ENCODE data around the gene PRDM13. TPM values are rescaled to one million over a fixed set of nuclear protein-coding genes. Genes with fewer than 3 reads are reported as not detected.

Gene PRDM13
- total RNA-seq, 1 experiment from 2014 or later = 0.11 TPM

DNA sequence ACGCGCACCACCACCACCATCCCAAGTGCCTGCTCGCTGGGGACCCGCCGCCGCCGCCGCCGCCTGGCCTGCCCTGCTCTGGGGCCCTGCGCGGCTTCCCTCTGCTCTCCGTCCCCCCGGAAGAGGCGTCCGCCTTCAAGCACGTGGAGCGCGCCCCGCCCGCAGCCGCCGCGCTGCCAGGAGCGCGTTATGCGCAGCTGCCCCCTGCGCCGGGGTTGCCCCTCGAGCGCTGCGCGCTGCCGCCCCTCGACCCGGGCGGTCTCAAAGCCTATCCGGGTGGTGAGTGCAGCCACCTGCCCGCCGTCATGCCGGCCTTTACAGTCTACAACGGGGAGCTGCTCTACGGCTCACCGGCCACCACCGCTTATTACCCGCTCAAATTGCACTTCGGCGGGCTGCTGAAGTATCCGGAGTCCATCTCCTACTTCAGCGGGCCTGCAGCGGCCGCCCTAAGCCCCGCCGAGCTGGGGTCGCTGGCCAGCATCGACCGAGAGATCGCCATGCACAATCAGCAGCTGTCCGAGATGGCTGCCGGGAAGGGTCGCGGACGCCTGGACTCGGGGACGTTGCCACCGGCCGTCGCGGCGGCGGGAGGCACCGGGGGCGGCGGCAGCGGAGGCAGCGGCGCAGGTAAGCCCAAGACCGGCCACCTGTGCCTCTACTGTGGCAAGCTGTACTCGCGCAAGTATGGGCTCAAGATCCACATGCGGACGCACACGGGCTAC lies 7.2 kb downstream of the PRDM13 start:
- Mint-ChIP-seq H3K4me1 (peaks cover 39% of the 10 kb centered on the region), H3K9me3 (peaks cover 5% of the 10 kb centered on the region), H3K27me3 (ENCODE audit: low read depth) (peaks cover 99% of the 10 kb centered on the region), H3K27ac (no peak overlapping the region), H3K4me3 (peak overlapping the region; percentile 60), H3K36me3 (peaks cover 3% of the 10 kb centered on the region; the same call in 1 of the 2 replicates)
- ChIA-PET POLR2A (no interaction called here), CTCF (interaction anchor here (1.0 to 2.3 kb wide), 6 partner anchors 9 to 132 kb away, joined by 5 to 13 read pairs (median 6); partner anchors contain the start of gene CCNC)
- ATAC-seq (peak; percentile 19), DNase-seq (ENCODE audit: low spot score) (peak; percentile 38)
- no peak for TF ChIP-seq ZBTB21 (CRISPR knock-in tag; IDR thresholded peaks at IDR 0.05; ENCODE audit: borderline replicate concordance)
- TF ChIP-seq, protein P1, sequence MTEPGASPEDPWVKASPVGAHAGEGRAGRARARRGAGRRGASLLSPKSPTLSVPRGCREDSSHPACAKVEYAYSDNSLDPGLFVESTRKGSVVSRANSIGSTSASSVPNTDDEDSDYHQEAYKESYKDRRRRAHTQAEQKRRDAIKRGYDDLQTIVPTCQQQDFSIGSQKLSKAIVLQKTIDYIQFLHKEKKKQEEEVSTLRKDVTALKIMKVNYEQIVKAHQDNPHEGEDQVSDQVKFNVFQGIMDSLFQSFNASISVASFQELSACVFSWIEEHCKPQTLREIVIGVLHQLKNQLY (CRISPR knock-in tag; IDR thresholded peaks at IDR 0.05) = no peak; the same call in 1 of the 2 replicates
- TF ChIP-seq, protein P2, sequence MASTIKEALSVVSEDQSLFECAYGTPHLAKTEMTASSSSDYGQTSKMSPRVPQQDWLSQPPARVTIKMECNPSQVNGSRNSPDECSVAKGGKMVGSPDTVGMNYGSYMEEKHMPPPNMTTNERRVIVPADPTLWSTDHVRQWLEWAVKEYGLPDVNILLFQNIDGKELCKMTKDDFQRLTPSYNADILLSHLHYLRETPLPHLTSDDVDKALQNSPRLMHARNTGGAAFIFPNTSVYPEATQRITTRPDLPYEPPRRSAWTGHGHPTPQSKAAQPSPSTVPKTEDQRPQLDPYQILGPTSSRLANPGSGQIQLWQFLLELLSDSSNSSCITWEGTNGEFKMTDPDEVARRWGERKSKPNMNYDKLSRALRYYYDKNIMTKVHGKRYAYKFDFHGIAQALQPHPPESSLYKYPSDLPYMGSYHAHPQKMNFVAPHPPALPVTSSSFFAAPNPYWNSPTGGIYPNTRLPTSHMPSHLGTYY (CRISPR knock-in tag; IDR thresholded peaks at IDR 0.05) = no peak
- TF ChIP-seq CREM (CRISPR knock-in tag; IDR thresholded peaks at IDR 0.05) = no peak
- TF ChIP-seq, protein P3, sequence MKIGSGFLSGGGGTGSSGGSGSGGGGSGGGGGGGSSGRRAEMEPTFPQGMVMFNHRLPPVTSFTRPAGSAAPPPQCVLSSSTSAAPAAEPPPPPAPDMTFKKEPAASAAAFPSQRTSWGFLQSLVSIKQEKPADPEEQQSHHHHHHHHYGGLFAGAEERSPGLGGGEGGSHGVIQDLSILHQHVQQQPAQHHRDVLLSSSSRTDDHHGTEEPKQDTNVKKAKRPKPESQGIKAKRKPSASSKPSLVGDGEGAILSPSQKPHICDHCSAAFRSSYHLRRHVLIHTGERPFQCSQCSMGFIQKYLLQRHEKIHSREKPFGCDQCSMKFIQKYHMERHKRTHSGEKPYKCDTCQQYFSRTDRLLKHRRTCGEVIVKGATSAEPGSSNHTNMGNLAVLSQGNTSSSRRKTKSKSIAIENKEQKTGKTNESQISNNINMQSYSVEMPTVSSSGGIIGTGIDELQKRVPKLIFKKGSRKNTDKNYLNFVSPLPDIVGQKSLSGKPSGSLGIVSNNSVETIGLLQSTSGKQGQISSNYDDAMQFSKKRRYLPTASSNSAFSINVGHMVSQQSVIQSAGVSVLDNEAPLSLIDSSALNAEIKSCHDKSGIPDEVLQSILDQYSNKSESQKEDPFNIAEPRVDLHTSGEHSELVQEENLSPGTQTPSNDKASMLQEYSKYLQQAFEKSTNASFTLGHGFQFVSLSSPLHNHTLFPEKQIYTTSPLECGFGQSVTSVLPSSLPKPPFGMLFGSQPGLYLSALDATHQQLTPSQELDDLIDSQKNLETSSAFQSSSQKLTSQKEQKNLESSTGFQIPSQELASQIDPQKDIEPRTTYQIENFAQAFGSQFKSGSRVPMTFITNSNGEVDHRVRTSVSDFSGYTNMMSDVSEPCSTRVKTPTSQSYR (CRISPR knock-in tag; IDR thresholded peaks at IDR 0.05) = no peak; the same call in 1 of the 2 replicates
- TF ChIP-seq, protein P4, sequence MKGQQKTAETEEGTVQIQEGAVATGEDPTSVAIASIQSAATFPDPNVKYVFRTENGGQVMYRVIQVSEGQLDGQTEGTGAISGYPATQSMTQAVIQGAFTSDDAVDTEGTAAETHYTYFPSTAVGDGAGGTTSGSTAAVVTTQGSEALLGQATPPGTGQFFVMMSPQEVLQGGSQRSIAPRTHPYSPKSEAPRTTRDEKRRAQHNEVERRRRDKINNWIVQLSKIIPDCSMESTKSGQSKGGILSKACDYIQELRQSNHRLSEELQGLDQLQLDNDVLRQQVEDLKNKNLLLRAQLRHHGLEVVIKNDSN (CRISPR knock-in tag; IDR thresholded peaks at IDR 0.05) = peak; percentile 45; the same call in 1 of the 2 replicates
- no peak for TF ChIP-seq ZNF219 (CRISPR knock-in tag; IDR thresholded peaks at IDR 0.05; ENCODE audit: borderline replicate concordance)
- 0 out of 2 replicates have a peak, but pooled peaks have one; percentile 16 for TF ChIP-seq NFYB (CRISPR knock-in tag; conservative IDR thresholded peaks at IDR 0.05; ENCODE audit: low read depth)
- TF ChIP-seq TEAD1 (CRISPR knock-in tag; IDR thresholded peaks at IDR 0.05) = peak; percentile 45; the same call in 1 of the 2 replicates
- TF ChIP-seq, protein P5, sequence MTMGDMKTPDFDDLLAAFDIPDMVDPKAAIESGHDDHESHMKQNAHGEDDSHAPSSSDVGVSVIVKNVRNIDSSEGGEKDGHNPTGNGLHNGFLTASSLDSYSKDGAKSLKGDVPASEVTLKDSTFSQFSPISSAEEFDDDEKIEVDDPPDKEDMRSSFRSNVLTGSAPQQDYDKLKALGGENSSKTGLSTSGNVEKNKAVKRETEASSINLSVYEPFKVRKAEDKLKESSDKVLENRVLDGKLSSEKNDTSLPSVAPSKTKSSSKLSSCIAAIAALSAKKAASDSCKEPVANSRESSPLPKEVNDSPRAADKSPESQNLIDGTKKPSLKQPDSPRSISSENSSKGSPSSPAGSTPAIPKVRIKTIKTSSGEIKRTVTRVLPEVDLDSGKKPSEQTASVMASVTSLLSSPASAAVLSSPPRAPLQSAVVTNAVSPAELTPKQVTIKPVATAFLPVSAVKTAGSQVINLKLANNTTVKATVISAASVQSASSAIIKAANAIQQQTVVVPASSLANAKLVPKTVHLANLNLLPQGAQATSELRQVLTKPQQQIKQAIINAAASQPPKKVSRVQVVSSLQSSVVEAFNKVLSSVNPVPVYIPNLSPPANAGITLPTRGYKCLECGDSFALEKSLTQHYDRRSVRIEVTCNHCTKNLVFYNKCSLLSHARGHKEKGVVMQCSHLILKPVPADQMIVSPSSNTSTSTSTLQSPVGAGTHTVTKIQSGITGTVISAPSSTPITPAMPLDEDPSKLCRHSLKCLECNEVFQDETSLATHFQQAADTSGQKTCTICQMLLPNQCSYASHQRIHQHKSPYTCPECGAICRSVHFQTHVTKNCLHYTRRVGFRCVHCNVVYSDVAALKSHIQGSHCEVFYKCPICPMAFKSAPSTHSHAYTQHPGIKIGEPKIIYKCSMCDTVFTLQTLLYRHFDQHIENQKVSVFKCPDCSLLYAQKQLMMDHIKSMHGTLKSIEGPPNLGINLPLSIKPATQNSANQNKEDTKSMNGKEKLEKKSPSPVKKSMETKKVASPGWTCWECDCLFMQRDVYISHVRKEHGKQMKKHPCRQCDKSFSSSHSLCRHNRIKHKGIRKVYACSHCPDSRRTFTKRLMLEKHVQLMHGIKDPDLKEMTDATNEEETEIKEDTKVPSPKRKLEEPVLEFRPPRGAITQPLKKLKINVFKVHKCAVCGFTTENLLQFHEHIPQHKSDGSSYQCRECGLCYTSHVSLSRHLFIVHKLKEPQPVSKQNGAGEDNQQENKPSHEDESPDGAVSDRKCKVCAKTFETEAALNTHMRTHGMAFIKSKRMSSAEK (CRISPR knock-in tag; IDR thresholded peaks at IDR 0.05; ENCODE audit: borderline replicate concordance) = no peak
- TF ChIP-seq, protein P6, sequence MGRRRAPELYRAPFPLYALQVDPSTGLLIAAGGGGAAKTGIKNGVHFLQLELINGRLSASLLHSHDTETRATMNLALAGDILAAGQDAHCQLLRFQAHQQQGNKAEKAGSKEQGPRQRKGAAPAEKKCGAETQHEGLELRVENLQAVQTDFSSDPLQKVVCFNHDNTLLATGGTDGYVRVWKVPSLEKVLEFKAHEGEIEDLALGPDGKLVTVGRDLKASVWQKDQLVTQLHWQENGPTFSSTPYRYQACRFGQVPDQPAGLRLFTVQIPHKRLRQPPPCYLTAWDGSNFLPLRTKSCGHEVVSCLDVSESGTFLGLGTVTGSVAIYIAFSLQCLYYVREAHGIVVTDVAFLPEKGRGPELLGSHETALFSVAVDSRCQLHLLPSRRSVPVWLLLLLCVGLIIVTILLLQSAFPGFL (CRISPR knock-in tag; IDR thresholded peaks at IDR 0.05; ENCODE audit: borderline replicate concordance) = no peak
- TF ChIP-seq, protein P7, sequence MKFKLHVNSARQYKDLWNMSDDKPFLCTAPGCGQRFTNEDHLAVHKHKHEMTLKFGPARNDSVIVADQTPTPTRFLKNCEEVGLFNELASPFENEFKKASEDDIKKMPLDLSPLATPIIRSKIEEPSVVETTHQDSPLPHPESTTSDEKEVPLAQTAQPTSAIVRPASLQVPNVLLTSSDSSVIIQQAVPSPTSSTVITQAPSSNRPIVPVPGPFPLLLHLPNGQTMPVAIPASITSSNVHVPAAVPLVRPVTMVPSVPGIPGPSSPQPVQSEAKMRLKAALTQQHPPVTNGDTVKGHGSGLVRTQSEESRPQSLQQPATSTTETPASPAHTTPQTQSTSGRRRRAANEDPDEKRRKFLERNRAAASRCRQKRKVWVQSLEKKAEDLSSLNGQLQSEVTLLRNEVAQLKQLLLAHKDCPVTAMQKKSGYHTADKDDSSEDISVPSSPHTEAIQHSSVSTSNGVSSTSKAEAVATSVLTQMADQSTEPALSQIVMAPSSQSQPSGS (CRISPR knock-in tag; IDR thresholded peaks at IDR 0.05; ENCODE audit: borderline replicate concordance, low read depth) = peak; percentile 12; the same call in 1 of the 2 replicates
- TF ChIP-seq, protein P8, sequence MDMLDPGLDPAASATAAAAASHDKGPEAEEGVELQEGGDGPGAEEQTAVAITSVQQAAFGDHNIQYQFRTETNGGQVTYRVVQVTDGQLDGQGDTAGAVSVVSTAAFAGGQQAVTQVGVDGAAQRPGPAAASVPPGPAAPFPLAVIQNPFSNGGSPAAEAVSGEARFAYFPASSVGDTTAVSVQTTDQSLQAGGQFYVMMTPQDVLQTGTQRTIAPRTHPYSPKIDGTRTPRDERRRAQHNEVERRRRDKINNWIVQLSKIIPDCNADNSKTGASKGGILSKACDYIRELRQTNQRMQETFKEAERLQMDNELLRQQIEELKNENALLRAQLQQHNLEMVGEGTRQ (CRISPR knock-in tag; IDR thresholded peaks at IDR 0.05) = 0 out of 2 replicates have a peak, but pooled peaks have one; percentile 17
- peak; percentile 6; the same call in 1 of the 2 replicates for TF ChIP-seq ZNF263 (CRISPR knock-in tag; IDR thresholded peaks at IDR 0.05; ENCODE audit: low read depth)
- 0 out of 2 replicates have a peak, but pooled peaks have one; percentile 47 for TF ChIP-seq ZNF138 (CRISPR knock-in tag; conservative IDR thresholded peaks at IDR 0.05)
- TF ChIP-seq KAT7 (CRISPR knock-in tag; IDR thresholded peaks at IDR 0.05; ENCODE audit: borderline replicate concordance) = no peak
- TF ChIP-seq, protein P9, sequence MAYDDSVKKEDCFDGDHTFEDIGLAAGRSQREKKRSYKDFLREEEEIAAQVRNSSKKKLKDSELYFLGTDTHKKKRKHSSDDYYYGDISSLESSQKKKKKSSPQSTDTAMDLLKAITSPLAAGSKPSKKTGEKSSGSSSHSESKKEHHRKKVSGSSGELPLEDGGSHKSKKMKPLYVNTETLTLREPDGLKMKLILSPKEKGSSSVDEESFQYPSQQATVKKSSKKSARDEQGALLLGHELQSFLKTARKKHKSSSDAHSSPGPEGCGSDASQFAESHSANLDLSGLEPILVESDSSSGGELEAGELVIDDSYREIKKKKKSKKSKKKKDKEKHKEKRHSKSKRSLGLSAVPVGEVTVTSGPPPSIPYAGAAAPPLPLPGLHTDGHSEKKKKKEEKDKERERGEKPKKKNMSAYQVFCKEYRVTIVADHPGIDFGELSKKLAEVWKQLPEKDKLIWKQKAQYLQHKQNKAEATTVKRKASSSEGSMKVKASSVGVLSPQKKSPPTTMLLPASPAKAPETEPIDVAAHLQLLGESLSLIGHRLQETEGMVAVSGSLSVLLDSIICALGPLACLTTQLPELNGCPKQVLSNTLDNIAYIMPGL (CRISPR knock-in tag; IDR thresholded peaks at IDR 0.05) = peak; percentile 81; the same call in 1 of the 2 replicates
- no peak for TF ChIP-seq EMX1 (CRISPR knock-in tag; IDR thresholded peaks at IDR 0.05)

All from WTC11 (cell line).